ENCODE data around the gene FAM184B. TPM values are rescaled to one million over a fixed set of nuclear protein-coding genes. Genes with fewer than 3 reads are reported as not detected.

The FAM184B gene
- polyA plus RNA-seq, 2 of the 4 experiments (the other 2 are of a cell fraction) = not detected

DNA sequence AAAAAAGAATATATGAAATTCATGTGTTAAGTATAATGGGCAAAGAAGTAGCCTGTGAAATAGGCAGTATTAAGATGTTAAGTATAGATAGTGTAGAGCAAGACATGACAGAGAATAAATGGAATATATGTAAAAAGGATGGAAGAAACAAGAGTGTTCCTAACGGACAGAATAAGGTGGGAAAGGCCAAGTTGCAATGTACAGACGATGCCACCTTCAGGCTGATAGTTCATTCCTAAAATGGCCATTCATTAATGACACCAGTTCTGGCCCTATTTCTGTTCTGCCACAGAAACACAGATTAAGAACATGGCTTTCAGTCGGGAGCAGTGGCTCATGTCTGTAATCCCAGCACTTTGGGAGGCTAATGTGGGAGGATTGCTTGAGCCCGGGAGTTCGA is 4.4 kb upstream of the FAM184B start:
- ChIA-PET POLR2A (no interaction called here), CTCF (interaction anchor here (1.2 kb wide), 1 partner anchor 22 kb away, joined by 3 read pairs; no protein-coding TSS in a partner anchor)
- no peak for FAIRE-seq
- Histone ChIP-seq H3K4me3 (no peak overlapping the region), H3K27ac (no peak overlapping the region), H3K4me1 (0 out of 3 replicates have a peak, but pooled peaks cover 8% of the 10 kb centered on the region), H3K4me2 (no peak overlapping the region), H3K9me3 (no peaks in the 10 kb centered on the region)
- no peak for DNase-seq (ENCODE audit: low read depth in 1 of 2, low spot score in 1 of 2)
- 65% methylated on average over 5 of the region's 5 CpGs for WGBS (ENCODE audit: missing lambda C conversion rate)
- peak in 1 of 2 experiments; percentile 48; a peak in 2 of 6 replicates for ATAC-seq
- TF ChIP-seq TP53 (CRISPR knock-in tag; IDR thresholded peaks at IDR 0.05) (no peak), RAD21 (conservative IDR thresholded peaks at IDR 0.05 in 1 of 2, IDR thresholded peaks at IDR 0.05 in 1 of 2) (peak in 1 of 2 experiments; percentile 16; a peak in 1 of 5 replicates)

DNA sequence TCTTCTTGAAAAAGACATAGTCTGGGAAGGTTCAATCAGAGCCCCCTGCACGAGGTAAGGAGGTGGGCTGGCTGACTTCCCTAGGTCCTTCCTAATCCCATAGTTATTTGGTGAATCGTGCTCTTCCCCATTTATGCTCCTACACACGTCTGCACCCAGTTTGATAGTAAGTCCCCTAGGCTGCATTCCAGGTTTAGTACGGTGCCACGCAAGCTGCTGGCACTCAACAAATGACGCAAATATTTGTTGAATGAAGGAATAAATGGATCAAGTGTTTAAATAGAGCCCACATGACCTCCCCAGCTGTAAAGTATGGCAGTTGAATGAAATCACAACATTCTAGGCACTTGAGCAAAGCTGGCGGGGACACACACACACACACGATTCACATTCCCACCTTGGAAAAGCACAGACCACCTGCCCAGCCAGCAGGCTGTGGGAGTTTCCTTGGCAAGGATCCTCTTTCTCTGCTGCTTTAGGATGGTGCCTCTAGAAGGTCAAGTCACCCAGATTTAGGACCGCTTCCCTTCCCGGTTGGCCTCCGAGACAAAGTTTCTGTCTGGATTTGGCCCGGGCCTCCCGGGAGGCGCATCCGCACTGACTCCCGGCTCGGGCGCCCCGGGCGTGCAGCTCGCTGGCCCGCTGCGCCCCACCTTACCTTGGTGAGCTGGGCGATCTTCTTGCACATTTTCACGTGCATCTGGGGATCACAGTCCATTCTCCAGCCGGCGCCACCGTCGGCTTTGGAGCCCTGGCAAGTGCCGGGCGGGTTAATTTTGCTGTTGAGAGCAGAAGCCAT is 721 bp downstream of the FAM184B start:
- WGBS (ENCODE audit: missing lambda C conversion rate) = 20% methylated on average over 15 of the region's 31 CpGs
- H3K27ac ChIP-seq = peak overlapping the region in 1 of 2 experiments; percentile 71; a peak in 3 of 6 replicates
- ATAC-seq = peak; percentile 65 to 70; a peak in 4 of 6 replicates

DNA sequence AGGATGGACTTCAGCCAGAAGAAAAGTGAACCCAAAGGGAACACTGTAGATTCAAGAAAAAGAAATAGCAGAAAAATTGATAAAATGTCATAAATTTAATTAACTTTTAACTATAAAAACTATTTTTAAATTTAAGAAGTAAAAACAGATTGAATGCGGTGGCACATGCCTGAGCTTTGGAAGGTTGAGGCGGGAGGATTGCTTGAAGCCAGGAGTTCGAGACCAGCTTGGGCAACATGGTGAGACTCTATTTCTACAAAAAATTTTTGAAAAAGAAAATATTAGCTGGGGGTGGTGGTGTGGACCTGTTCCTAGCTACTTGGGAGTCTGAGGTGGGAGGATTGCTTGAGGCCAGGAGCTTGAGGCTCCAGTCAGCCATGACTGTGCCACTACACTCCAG is 3.0 kb downstream of the FAM184B start:
- DNase-seq (ENCODE audit: low read depth in 1 of 2, low spot score in 1 of 2) (no peak), FAIRE-seq (no peak), ATAC-seq (no peak)
- WGBS (ENCODE audit: missing lambda C conversion rate) = 38% methylated on average over 3 of the region's 3 CpGs
- ChIA-PET POLR2A (no interaction called here), CTCF (interaction anchor here (0.6 kb wide), 1 partner anchor 206 kb away, joined by 4 read pairs; no protein-coding TSS in a partner anchor)
- Histone ChIP-seq H3K4me1 (peaks cover 6% of the 10 kb centered on the region; the same call in 1 of the 3 replicates), H3K4me2 (no peak overlapping the region), H3K4me3 (no peak overlapping the region), H3K9me3 (no peaks in the 10 kb centered on the region), H3K27ac (no peak overlapping the region)
- TF ChIP-seq HOXB5 (CRISPR knock-in tag; IDR thresholded peaks at IDR 0.05) = no peak
- TF ChIP-seq, protein P1, sequence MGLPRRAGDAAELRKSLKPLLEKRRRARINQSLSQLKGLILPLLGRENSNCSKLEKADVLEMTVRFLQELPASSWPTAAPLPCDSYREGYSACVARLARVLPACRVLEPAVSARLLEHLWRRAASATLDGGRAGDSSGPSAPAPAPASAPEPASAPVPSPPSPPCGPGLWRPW (IDR thresholded peaks at IDR 0.05) = no peak

More for the DNA sequence above, 721 bp downstream of the FAM184B start:
- Histone ChIP-seq H3K4me2 (peak overlapping the region; percentile 95), H3K9me3 (no peaks in the 10 kb centered on the region), H3K4me1 (peaks cover 6% of the 10 kb centered on the region; the same call in 1 of the 3 replicates), H3K4me3 (peak overlapping the region; percentile 48)
- no peak for DNase-seq (ENCODE audit: low read depth in 1 of 2, low spot score in 1 of 2)
- TF ChIP-seq RARB (CRISPR knock-in tag; IDR thresholded peaks at IDR 0.05) (no peak), SMC3 (IDR thresholded peaks at IDR 0.05) (no peak), NR3C1 (IDR thresholded peaks at IDR 0.05) (no peak), CBX2 (IDR thresholded peaks at IDR 0.05; ENCODE audit: borderline replicate concordance, low read depth) (no peak), GATA3 (IDR thresholded peaks at IDR 0.05; ENCODE audit: borderline replicate concordance) (no peak), HOXB13 (CRISPR knock-in tag; IDR thresholded peaks at IDR 0.05; ENCODE audit: low read depth) (no peak), NFE2L2 (conservative IDR thresholded peaks at IDR 0.05; ENCODE audit: low read length) (no peak), CEBPB (IDR thresholded peaks at IDR 0.05) (no peak), POLR2A (IDR thresholded peaks at IDR 0.05; ENCODE audit: low read length) (no peak), FOXS1 (CRISPR knock-in tag; IDR thresholded peaks at IDR 0.05) (no peak), PHF8 (IDR thresholded peaks at IDR 0.05; ENCODE audit: borderline replicate concordance, low read depth) (no peak)
- TF ChIP-seq, protein P2, sequence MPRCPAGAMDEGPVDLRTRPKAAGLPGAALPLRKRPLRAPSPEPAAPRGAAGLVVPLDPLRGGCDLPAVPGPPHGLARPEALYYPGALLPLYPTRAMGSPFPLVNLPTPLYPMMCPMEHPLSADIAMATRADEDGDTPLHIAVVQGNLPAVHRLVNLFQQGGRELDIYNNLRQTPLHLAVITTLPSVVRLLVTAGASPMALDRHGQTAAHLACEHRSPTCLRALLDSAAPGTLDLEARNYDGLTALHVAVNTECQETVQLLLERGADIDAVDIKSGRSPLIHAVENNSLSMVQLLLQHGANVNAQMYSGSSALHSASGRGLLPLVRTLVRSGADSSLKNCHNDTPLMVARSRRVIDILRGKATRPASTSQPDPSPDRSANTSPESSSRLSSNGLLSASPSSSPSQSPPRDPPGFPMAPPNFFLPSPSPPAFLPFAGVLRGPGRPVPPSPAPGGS (IDR thresholded peaks at IDR 0.05) = no peak
- ChIA-PET CTCF (no interaction called here), POLR2A (no interaction called here)
- FAIRE-seq = no peak

DNA sequence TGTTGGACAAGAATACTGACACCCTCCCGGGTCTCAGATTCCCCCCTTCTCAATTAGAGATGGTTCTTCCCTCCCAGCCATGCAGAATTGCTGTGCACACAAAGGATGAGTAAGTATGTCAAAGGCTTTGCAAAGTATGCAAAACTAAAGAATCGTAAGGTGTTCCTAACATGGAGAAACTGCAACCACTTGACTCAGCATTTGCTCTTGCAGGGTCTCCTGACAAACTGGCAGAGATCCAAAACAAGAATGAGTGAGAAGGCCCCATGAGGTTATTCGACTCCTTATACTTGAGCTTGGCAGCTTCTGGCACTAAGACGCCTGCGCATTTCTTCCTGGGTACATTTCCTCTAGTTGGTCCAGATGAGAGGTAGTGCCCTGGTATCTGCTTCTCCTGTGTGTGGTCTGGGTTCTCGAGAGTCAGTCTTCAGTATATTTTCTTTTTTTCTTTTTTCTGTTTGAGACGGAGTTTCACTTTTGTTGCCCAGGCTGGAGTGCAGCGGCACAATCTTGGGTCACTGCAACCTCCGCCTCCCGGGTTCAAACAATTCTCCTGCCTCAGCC is 8.2 kb downstream of the FAM184B start:
- no peak for DNase-seq (ENCODE audit: low read depth in 1 of 2, low spot score in 1 of 2)
- FAIRE-seq = no peak
- no peak for TF ChIP-seq NPAS2 (CRISPR knock-in tag; IDR thresholded peaks at IDR 0.05; ENCODE audit: borderline replicate concordance)
- TF ChIP-seq MAZ (IDR thresholded peaks at IDR 0.05; ENCODE audit: borderline replicate concordance, low read depth, low read length) = no peak
- no peak for TF ChIP-seq MAFK (IDR thresholded peaks at IDR 0.05; ENCODE audit: partially characterized antibody)
- no peak for TF ChIP-seq FOXS1 (CRISPR knock-in tag; IDR thresholded peaks at IDR 0.05)
- TF ChIP-seq, protein P3, sequence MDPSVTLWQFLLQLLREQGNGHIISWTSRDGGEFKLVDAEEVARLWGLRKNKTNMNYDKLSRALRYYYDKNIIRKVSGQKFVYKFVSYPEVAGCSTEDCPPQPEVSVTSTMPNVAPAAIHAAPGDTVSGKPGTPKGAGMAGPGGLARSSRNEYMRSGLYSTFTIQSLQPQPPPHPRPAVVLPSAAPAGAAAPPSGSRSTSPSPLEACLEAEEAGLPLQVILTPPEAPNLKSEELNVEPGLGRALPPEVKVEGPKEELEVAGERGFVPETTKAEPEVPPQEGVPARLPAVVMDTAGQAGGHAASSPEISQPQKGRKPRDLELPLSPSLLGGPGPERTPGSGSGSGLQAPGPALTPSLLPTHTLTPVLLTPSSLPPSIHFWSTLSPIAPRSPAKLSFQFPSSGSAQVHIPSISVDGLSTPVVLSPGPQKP (IDR thresholded peaks at IDR 0.05; ENCODE audit: low read depth, low read length) = no peak
- TF ChIP-seq CHD2 (IDR thresholded peaks at IDR 0.05; ENCODE audit: low read length, partially characterized antibody) = no peak
- Histone ChIP-seq H3K27ac (no peak overlapping the region), H3K4me3 (no peak overlapping the region), H3K4me1 (no peaks in the 10 kb centered on the region), H3K9me3 (no peaks in the 10 kb centered on the region), H3K4me2 (no peak overlapping the region)
- ChIA-PET CTCF (no interaction called here), POLR2A (no interaction called here)
- 69% methylated on average over 10 of the region's 10 CpGs for WGBS (ENCODE audit: missing lambda C conversion rate)
- no peak for ATAC-seq
